Liver (tissue), 3 donors: ENCODE results near the gene GALNT10.

Experiments
- GABPA ChIP-seq, 2 donors: IDR thresholded peaks in 1 of 2; conservative IDR thresholded peaks in 1 of 2; 2 replicates each; pipeline ENCODE4 v1.6.1; 2016; ENCODE audit warnings: antibody characterized with exemption in 2 of 2, mild to moderate bottlenecking in 1 of 2, moderate library complexity in 1 of 2
- HNF4A ChIP-seq, 2 donors: conservative IDR thresholded peaks; 2 replicates each; pipeline ENCODE4 v1.6.1; 2016; ENCODE audit warnings: antibody characterized with exemption in 2 of 2, mild to moderate bottlenecking in 2 of 2
- JUND ChIP-seq, 2 donors: IDR thresholded peaks; 2 replicates each; pipeline ENCODE4 v1.6.1; 2016; ENCODE audit warnings: antibody characterized with exemption in 2 of 2
- MAX ChIP-seq: IDR thresholded peaks from 2 replicates; pipeline ENCODE4 v1.6.1; 2016; ENCODE audit warnings: antibody characterized with exemption
- RXRA ChIP-seq, 2 donors: IDR thresholded peaks; 2 replicates each; pipeline ENCODE4 v1.6.1; 2017 to 2018; ENCODE audit warnings: antibody characterized with exemption in 2 of 2, mild to moderate bottlenecking in 1 of 2
- YY1 ChIP-seq: IDR thresholded peaks from 2 replicates; pipeline ENCODE4 v1.6.1; 2016; ENCODE audit warnings: antibody characterized with exemption, mild to moderate bottlenecking
- ZBTB33 ChIP-seq: IDR thresholded peaks from 2 replicates; pipeline ENCODE4 v1.6.1; 2016; ENCODE audit warnings: antibody characterized with exemption
- TF ChIP-seq, protein P1 (sequence below): fragments of 150-350 bp; IDR thresholded peaks from 2 replicates; pipeline ENCODE4 v1.5.1; 2017; ENCODE audit warnings: improper control_type of control experiment, low read depth, low read length; ENCODE audit not compliant: missing input control
- TF ChIP-seq, protein P2 (sequence below): IDR thresholded peaks from 2 replicates; pipeline ENCODE4 v1.6.1; 2016; ENCODE audit warnings: antibody characterized with exemption, mild to moderate bottlenecking
- donor health status: healthy.
- donor health status: healthy.

GRCh38 chr5:154331232-154331631 lies 140.7 kb downstream of the GALNT10 start:
- TF ChIP-seq, protein P1, sequence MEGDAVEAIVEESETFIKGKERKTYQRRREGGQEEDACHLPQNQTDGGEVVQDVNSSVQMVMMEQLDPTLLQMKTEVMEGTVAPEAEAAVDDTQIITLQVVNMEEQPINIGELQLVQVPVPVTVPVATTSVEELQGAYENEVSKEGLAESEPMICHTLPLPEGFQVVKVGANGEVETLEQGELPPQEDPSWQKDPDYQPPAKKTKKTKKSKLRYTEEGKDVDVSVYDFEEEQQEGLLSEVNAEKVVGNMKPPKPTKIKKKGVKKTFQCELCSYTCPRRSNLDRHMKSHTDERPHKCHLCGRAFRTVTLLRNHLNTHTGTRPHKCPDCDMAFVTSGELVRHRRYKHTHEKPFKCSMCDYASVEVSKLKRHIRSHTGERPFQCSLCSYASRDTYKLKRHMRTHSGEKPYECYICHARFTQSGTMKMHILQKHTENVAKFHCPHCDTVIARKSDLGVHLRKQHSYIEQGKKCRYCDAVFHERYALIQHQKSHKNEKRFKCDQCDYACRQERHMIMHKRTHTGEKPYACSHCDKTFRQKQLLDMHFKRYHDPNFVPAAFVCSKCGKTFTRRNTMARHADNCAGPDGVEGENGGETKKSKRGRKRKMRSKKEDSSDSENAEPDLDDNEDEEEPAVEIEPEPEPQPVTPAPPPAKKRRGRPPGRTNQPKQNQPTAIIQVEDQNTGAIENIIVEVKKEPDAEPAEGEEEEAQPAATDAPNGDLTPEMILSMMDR = no peak
- no peak for TF ChIP-seq YY1
- no peak for TF ChIP-seq ZBTB33
- no peak for TF ChIP-seq RXRA (IDR thresholded peaks at IDR 0.05)
- no peak for TF ChIP-seq HNF4A (conservative IDR thresholded peaks at IDR 0.05)
- TF ChIP-seq MAX = no peak
- TF ChIP-seq GABPA (IDR thresholded peaks at IDR 0.05 in 1 of 2, conservative IDR thresholded peaks at IDR 0.05 in 1 of 2) = no peak
- TF ChIP-seq, protein P2, sequence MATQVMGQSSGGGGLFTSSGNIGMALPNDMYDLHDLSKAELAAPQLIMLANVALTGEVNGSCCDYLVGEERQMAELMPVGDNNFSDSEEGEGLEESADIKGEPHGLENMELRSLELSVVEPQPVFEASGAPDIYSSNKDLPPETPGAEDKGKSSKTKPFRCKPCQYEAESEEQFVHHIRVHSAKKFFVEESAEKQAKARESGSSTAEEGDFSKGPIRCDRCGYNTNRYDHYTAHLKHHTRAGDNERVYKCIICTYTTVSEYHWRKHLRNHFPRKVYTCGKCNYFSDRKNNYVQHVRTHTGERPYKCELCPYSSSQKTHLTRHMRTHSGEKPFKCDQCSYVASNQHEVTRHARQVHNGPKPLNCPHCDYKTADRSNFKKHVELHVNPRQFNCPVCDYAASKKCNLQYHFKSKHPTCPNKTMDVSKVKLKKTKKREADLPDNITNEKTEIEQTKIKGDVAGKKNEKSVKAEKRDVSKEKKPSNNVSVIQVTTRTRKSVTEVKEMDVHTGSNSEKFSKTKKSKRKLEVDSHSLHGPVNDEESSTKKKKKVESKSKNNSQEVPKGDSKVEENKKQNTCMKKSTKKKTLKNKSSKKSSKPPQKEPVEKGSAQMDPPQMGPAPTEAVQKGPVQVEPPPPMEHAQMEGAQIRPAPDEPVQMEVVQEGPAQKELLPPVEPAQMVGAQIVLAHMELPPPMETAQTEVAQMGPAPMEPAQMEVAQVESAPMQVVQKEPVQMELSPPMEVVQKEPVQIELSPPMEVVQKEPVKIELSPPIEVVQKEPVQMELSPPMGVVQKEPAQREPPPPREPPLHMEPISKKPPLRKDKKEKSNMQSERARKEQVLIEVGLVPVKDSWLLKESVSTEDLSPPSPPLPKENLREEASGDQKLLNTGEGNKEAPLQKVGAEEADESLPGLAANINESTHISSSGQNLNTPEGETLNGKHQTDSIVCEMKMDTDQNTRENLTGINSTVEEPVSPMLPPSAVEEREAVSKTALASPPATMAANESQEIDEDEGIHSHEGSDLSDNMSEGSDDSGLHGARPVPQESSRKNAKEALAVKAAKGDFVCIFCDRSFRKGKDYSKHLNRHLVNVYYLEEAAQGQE = no peak
- no peak for TF ChIP-seq JUND (IDR thresholded peaks at IDR 0.05)
